HL-60 (cell line): Measurements from ENCODE around the gene NSUN2.

ENCODE experiments used
- GABPA ChIP-seq: IDR thresholded peaks from 2 replicates; pipeline ENCODE4 v1.6.1; 2012; ENCODE audit warnings: low read depth
- SPI1 ChIP-seq: IDR thresholded peaks from 2 replicates; pipeline ENCODE4 v1.6.1; 2012; ENCODE audit warnings: low read depth, mild to moderate bottlenecking, borderline replicate concordance
- TF ChIP-seq, protein P1 (sequence below): IDR thresholded peaks from 2 replicates; pipeline ENCODE4 v1.6.1; 2012; ENCODE audit warnings: low read depth; ENCODE audit not compliant: insufficient replicate concordance
- TF ChIP-seq, protein P2 (sequence below): IDR thresholded peaks from one replicate; pipeline ENCODE4 v1.5.1; 2011; ENCODE audit warnings: low read length, control low read depth, inconsistent platforms; ENCODE audit not compliant: insufficient read depth

GRCh38 chr5:6660688-6661087, 27.8 kb upstream of the NSUN2 start:
- TF ChIP-seq SPI1 (no peak), GABPA (no peak)
- TF ChIP-seq, protein P1, sequence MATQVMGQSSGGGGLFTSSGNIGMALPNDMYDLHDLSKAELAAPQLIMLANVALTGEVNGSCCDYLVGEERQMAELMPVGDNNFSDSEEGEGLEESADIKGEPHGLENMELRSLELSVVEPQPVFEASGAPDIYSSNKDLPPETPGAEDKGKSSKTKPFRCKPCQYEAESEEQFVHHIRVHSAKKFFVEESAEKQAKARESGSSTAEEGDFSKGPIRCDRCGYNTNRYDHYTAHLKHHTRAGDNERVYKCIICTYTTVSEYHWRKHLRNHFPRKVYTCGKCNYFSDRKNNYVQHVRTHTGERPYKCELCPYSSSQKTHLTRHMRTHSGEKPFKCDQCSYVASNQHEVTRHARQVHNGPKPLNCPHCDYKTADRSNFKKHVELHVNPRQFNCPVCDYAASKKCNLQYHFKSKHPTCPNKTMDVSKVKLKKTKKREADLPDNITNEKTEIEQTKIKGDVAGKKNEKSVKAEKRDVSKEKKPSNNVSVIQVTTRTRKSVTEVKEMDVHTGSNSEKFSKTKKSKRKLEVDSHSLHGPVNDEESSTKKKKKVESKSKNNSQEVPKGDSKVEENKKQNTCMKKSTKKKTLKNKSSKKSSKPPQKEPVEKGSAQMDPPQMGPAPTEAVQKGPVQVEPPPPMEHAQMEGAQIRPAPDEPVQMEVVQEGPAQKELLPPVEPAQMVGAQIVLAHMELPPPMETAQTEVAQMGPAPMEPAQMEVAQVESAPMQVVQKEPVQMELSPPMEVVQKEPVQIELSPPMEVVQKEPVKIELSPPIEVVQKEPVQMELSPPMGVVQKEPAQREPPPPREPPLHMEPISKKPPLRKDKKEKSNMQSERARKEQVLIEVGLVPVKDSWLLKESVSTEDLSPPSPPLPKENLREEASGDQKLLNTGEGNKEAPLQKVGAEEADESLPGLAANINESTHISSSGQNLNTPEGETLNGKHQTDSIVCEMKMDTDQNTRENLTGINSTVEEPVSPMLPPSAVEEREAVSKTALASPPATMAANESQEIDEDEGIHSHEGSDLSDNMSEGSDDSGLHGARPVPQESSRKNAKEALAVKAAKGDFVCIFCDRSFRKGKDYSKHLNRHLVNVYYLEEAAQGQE, result no peak
- TF ChIP-seq, protein P2, sequence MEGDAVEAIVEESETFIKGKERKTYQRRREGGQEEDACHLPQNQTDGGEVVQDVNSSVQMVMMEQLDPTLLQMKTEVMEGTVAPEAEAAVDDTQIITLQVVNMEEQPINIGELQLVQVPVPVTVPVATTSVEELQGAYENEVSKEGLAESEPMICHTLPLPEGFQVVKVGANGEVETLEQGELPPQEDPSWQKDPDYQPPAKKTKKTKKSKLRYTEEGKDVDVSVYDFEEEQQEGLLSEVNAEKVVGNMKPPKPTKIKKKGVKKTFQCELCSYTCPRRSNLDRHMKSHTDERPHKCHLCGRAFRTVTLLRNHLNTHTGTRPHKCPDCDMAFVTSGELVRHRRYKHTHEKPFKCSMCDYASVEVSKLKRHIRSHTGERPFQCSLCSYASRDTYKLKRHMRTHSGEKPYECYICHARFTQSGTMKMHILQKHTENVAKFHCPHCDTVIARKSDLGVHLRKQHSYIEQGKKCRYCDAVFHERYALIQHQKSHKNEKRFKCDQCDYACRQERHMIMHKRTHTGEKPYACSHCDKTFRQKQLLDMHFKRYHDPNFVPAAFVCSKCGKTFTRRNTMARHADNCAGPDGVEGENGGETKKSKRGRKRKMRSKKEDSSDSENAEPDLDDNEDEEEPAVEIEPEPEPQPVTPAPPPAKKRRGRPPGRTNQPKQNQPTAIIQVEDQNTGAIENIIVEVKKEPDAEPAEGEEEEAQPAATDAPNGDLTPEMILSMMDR, result no peak
